Progenitor cell of endocrine pancreas (in vitro differentiated cells): ENCODE data around the gene NVL. TPM values are rescaled to one million over a fixed set of nuclear protein-coding genes. Genes with fewer than 3 reads are reported as not detected.
"Not testable (repeated sequence)": the region's sequence is repeated elsewhere in the genome, so short reads cannot be mapped to it uniquely, and the experiment has no call there.

Source experiments
- DNase-seq: peaks from one replicate; pipeline ENCODE4 v3.0.0; 2021; ENCODE audit warnings: low spot score; ENCODE audit not compliant: unreplicated experiment
- H3K27ac Mint-ChIP-seq: 2 replicates; pipeline ENCODE4 v1.8.0; 2021; ENCODE audit warnings: mild to moderate bottlenecking, moderate library complexity, mixed read lengths
- H3K27me3 Mint-ChIP-seq: 2 replicates; pipeline ENCODE4 v1.8.0; 2021; ENCODE audit warnings: mixed read lengths
- H3K36me3 Mint-ChIP-seq: 2 replicates; pipeline ENCODE4 v1.8.0; 2022; ENCODE audit warnings: mixed read lengths; ENCODE audit not compliant: insufficient read depth
- H3K4me1 Mint-ChIP-seq: 2 replicates; pipeline ENCODE4 v1.8.0; 2021; ENCODE audit warnings: low read depth, mixed read lengths
- H3K4me3 Mint-ChIP-seq: 2 replicates; pipeline ENCODE4 v1.8.0; 2021; ENCODE audit warnings: low read depth, mild to moderate bottlenecking, moderate library complexity, mixed read lengths
- H3K9me3 Mint-ChIP-seq: 2 replicates; pipeline ENCODE4 v1.8.0; 2021; ENCODE audit warnings: low read depth, mixed read lengths
- CTCF ChIP-seq: fragments of 200-600 bp; sonication (generic); IDR thresholded peaks from one replicate; pipeline ENCODE4 v1.5.0; 2021; ENCODE audit warnings: antibody characterized with exemption, mild to moderate bottlenecking; ENCODE audit not compliant: unreplicated experiment
- total RNA-seq: library from RNA; stranded (reverse); gene quantifications from 2 replicates; pipeline ENCODE4 v1.2.1, GENCODE V29; 2021

The NVL gene
- total RNA-seq, 1 donor from 2014 or later, result 52.5 TPM

DNA sequence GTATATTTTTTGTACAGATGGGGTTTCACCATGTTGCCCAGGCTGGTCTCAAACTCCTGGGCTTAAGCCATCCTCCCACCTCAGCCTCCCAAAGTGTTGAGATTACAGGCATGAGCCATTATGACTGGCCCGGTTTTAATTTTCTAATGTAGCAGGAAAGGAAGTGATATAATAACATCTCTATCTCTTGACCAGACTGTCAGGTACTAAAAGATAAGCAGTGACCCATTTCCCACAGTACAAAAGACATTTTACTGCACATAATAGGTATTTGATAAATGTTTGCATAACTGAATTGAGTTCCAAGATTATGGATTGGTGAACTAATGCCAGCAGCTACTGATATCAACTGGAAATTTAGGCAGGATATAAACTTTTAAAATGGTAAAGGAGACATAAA, 4.0 kb downstream of the NVL start:
- DNase-seq, result no peak

DNA sequence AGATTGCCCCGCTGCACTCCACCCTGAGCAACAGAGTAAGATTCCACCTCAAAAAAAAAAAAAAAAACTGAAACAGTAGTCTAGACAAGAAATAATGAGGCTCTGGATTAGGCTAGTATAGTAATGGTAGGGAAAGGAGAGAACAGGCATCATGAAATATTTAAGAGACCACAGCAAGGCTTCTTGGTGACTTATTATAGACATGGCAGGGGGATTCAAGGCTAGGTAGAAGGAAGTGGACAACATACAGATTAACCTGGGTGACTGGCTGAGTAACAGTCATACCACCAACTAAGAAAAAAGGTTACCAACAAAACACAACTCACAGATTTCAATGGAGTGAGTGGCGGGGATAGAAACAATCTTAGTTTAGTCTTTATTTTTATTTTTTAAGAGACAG, 8.3 kb downstream of the NVL start:
- no peaks in the 10 kb centered on the region for H3K9me3 Mint-ChIP-seq
- no peaks in the 10 kb centered on the region for H3K27me3 Mint-ChIP-seq
- DNase-seq, result no peak
- no peak for TF ChIP-seq CTCF
- no peaks in the 10 kb centered on the region for H3K4me1 Mint-ChIP-seq
- no peaks in the 10 kb centered on the region for H3K36me3 Mint-ChIP-seq
- no peak overlapping the region for H3K27ac Mint-ChIP-seq
- no peak overlapping the region for H3K4me3 Mint-ChIP-seq

More for the DNA sequence above, 4.0 kb downstream of the NVL start:
- no peaks in the 10 kb centered on the region for H3K9me3 Mint-ChIP-seq
- no peak for TF ChIP-seq CTCF
- H3K27me3 Mint-ChIP-seq, result no peaks in the 10 kb centered on the region
- peaks cover 18% of the 10 kb centered on the region for H3K4me1 Mint-ChIP-seq
- H3K4me3 Mint-ChIP-seq, result no peak overlapping the region
- H3K27ac Mint-ChIP-seq, result no peak overlapping the region
- no peaks in the 10 kb centered on the region for H3K36me3 Mint-ChIP-seq

DNA sequence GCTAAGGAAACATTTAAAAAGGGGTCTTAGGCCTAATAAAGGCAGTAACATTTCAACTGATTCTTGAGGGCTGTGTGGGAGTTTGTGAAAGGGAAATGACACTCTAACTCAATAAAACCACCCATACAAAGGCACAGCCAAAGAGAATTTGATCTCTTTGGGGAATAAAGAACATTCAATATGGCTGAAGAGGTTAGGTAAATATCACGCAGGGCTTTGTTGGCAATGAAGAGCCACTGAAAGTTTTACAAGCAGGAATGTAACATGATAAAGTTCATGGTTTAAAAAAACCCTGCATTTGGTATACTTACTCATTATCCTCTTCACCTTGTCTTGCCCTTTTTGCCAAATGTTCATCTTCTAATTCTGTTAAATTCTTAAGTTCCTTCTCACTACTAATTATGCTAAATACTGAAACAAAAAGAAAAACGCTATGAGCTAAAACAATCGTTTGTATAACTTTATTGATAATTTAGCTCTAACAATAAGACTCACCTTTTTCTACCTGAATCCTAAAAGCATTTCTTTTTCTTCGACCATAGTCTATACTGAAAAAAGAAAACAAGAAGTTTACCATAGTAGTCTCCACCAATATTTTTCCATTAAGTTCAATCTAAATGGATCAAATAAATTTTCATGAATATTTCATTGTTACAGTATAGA, 12.5 kb downstream of the NVL start:
- Mint-ChIP-seq H3K4me1 (no peaks in the 10 kb centered on the region), H3K36me3 (peaks cover 5% of the 10 kb centered on the region), H3K27ac (no peak overlapping the region), H3K9me3 (no peaks in the 10 kb centered on the region), H3K27me3 (no peaks in the 10 kb centered on the region), H3K4me3 (no peak overlapping the region)
- no peak for TF ChIP-seq CTCF
- DNase-seq, result no peak

DNA sequence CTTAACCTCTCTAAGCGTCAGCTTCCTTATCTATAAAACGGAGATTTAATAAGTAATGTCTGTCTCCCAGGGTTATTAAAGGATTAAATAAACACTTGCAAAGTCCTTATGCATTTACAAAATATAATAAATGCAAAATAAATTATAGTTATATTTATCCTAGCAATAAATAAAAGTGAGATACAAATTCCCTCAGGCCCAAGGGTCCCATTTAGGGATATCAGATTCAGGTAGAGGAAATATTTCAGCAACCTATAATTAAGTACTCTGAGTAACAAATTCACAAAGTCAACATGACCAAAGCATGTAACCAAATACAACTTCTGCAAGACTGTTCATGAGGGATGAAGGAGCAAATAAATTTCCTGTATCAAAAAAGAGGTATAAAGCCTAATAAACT, 17.9 kb downstream of the NVL start:
- no peak for DNase-seq
- Mint-ChIP-seq H3K4me1 (no peaks in the 10 kb centered on the region), H3K27ac (no peak overlapping the region), H3K9me3 (no peaks in the 10 kb centered on the region), H3K27me3 (no peaks in the 10 kb centered on the region), H3K36me3 (peaks cover 18% of the 10 kb centered on the region), H3K4me3 (no peak overlapping the region)
- no peak for TF ChIP-seq CTCF

GRCh38 chr1:224311503-224311902, 18.5 kb downstream of the NVL start:
- H3K27me3 Mint-ChIP-seq, H3K4me3 Mint-ChIP-seq, H3K9me3 Mint-ChIP-seq, DNase-seq, H3K27ac Mint-ChIP-seq, H3K4me1 Mint-ChIP-seq: not testable (repeated sequence)
- peaks cover 16% of the 10 kb centered on the region for H3K36me3 Mint-ChIP-seq

- no peaks in the 10 kb centered on the region for H3K9me3 Mint-ChIP-seq
- no peak overlapping the region for H3K4me3 Mint-ChIP-seq
- H3K27me3 Mint-ChIP-seq, result no peaks in the 10 kb centered on the region
- no peak overlapping the region for H3K27ac Mint-ChIP-seq
- DNase-seq, result no peak
- no peaks in the 10 kb centered on the region for H3K4me1 Mint-ChIP-seq
- no peak for TF ChIP-seq CTCF
- H3K36me3 Mint-ChIP-seq, result peaks cover 24% of the 10 kb centered on the region
Observed at GRCh38 chr1:224308064-224308463, 21.9 kb downstream of the NVL start.
